Ectodermal cell (in vitro differentiated cells): ENCODE measurements around the gene HK2.
A peak's percentile ranks its signal among the peaks of the same experiment; 100 is the strongest.

ENCODE experiments used
- H3K27ac ChIP-seq: 2 replicates; pipeline ENCODE4 v1.7.0; 2013; ENCODE audit warnings: mild to moderate bottlenecking, low read depth, low read length; ENCODE audit not compliant: insufficient read depth, poor library complexity, severe bottlenecking
- H3K27me3 ChIP-seq: 2 replicates; pipeline ENCODE4 v1.7.0; 2013; ENCODE audit warnings: mild to moderate bottlenecking, low read length; ENCODE audit not compliant: insufficient read depth, control insufficient read depth, poor library complexity, severe bottlenecking
- H3K36me3 ChIP-seq: one replicate; pipeline ENCODE4 v1.7.0; 2013; ENCODE audit warnings: low read length; ENCODE audit not compliant: control insufficient read depth, insufficient read depth
- H3K4me1 ChIP-seq: one replicate; pipeline ENCODE4 v1.7.0; 2013; ENCODE audit warnings: low read length; ENCODE audit not compliant: control insufficient read depth, insufficient read depth
- H3K4me3 ChIP-seq: 2 replicates; pipeline ENCODE4 v1.7.0; 2013; ENCODE audit warnings: low read depth, low read length, control low read depth; ENCODE audit not compliant: insufficient read depth
- H3K9me3 ChIP-seq: 2 replicates; pipeline ENCODE4 v1.7.0; 2013; ENCODE audit warnings: mild to moderate bottlenecking, low read length, moderate library complexity; ENCODE audit not compliant: control insufficient read depth
- WGBS, 2 experiments: methylation state at CpG; one replicate each; pipeline ENCODE4 v1.1.7; 2013; ENCODE audit warnings: missing lambda C conversion rate in 2 of 2; 5-methylcytosine and 5-hydroxymethylcytosine counted together

Gene HK2

DNA sequence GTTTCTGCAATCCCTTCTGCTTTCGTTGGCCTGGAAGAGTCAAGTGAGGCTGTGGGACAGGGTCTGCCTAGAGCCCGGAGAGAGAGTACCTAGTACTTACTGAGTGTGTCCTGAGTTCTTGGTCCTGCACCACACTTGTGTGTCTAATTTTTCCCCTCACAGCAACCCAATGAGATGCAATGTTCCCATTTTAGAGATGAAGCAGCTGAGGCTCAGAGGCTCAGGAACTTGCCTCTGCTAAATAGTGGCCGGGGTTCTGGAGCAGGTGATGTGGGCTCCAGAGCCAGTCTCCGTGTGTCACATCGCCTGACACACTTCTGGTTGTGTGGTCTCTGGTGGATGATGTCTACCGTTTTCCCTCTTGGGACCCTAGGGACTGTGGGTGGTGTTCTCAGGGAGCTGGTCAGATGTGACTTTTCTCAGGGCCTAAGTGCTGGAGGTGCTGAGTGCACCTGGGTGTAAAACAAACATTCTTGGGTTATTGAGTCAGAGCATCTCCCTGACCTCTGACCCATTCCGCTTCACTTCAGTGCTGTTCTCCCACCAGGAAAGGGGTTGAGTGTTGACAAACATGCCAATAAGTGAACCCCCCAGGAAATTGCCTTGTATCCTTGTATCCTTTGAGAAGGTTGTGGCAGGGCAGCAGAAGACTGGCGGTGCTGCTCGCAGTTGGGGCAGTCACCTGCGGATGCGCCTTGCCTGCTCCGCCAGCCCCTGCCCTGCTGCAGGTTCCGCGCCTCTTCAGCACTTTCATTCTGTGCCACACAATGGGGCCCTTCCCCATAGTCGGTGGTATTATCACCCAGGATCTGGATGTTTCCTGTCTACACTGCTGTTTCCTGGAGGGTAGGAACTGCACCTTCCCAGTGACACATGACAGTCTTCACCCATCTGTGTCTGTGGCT lies 32.1 kb downstream of the HK2 start:
- Histone ChIP-seq H3K4me1 (peaks cover 3% of the 10 kb centered on the region), H3K4me3 (no peak overlapping the region), H3K36me3 (peaks cover 8% of the 10 kb centered on the region), H3K27me3 (no peaks in the 10 kb centered on the region), H3K9me3 (no peaks in the 10 kb centered on the region), H3K27ac (no peak overlapping the region)
- WGBS, 2 experiments: 85 to 90% methylated on average over 15 of the region's 15 CpGs

DNA sequence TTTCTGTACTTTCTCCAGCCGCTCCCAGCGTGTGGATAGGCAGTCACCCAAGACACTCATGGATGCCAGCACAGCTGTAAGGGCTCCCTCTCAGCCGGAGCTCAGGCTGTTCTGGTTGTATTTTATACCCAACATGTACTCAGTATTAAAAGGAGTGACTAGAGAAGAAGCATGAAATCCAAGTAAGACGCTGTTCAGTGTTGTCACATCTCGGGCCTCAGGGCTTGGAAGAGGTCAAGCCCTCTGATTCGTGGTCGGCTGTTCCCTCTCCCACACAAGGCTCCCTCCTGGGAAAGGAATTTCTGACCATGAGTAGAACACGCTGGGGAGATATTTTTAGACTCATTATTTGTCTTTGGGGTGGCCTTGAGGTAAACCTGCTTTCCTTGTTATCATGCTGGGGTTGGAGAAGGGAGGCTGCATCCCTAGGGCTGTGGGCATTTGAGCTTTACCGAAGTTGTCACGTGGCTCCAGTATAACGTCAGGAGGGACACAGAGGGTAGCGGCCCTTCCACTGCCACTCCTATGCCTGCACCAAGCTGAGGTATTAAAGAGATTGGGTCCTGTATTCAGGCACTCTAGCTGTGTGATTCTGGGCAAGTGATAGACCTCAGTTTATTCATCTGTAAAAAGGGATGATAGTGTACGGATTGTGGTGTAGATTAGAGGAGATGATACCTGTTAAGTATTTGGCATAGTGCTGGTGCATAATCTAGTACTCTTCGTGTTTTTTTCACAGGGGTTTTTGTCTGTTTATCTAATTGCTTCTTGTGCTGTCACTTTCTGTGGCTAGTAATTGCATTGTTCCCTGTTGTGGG lies 34.1 kb downstream of the HK2 start:
- H3K4me1 ChIP-seq: peaks cover 3% of the 10 kb centered on the region
- no peaks in the 10 kb centered on the region for H3K27me3 ChIP-seq
- peaks cover 8% of the 10 kb centered on the region for H3K36me3 ChIP-seq
- WGBS, 2 experiments: 78 to 79% methylated on average over 13 to 14 of the region's 14 CpGs
- no peaks in the 10 kb centered on the region for H3K9me3 ChIP-seq
- peak overlapping the region; percentile 44 for H3K27ac ChIP-seq
- no peak overlapping the region for H3K4me3 ChIP-seq

DNA sequence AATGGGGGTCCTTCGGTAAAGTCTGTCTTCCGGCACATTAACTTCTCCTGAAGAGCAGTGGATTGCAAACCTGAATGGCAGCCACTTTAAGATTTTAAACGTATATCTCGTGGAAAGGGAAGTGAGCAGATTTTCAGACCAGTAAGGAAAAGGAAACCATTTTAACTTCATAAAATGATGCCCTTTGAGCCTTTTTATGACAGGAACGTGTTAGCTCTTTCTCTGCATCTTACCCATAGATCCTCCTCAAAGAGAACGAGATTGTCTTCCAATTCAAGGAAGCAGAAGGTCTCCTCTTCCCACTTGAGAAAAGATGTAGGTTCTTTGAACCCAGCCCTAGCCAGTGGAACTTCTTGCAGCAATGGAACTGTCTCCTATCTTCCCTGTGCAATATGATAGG lies 35.6 kb downstream of the HK2 start:
- Histone ChIP-seq H3K4me3 (no peak overlapping the region), H3K9me3 (no peaks in the 10 kb centered on the region), H3K36me3 (peaks cover 8% of the 10 kb centered on the region), H3K4me1 (peaks cover 3% of the 10 kb centered on the region), H3K27ac (no peak overlapping the region), H3K27me3 (no peaks in the 10 kb centered on the region)
- WGBS, 2 experiments: 93 to 97% methylated on average over 6 of the region's 6 CpGs

DNA sequence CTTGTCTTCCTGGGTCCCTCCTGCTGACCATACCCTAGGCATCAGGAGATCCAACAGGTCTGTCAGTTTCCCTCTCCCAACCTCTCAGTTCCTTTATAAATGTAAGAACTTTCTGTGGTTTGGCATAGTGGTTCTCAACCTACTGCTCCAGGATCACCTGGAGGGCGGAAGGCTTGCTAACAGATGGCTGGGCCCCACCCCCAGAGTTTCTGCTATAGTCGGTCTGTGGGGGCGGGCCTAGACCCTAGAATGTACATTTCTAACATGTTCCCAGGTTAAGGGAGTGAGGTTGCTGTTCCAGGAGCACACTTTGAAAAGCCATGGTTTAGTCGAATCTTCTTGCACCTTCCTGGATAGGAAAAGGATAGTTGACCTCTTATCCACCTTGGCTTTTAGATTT lies 37.0 kb downstream of the HK2 start:
- no peaks in the 10 kb centered on the region for H3K9me3 ChIP-seq
- H3K4me1 ChIP-seq: peaks cover under 1% of the 10 kb centered on the region
- peaks cover 8% of the 10 kb centered on the region for H3K36me3 ChIP-seq
- H3K27ac ChIP-seq: no peak overlapping the region
- 89 to 93% methylated on average over 4 of the region's 4 CpGs for WGBS, 2 experiments
- no peak overlapping the region for H3K4me3 ChIP-seq
- no peaks in the 10 kb centered on the region for H3K27me3 ChIP-seq

DNA sequence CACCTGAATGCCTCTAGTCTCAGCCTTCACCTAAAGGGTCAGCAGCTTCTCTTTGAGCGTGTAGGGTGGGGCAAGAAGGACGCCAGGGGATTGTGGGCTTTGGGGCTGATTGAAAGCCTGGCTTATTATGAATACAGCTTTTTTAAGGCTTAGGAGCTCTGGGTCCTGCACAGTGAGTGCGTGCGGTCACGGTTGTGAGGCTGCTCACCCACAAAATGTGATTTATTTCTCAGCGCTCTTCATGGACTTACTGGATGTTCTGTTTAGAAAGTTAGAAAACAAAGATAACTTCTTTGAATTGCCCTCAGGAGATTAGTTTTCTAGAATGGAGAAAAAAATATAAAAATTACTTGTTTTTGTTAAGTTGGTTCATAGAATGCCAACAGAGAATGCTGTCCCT lies 37.5 kb downstream of the HK2 start:
- 96 to 97% methylated on average over 6 of the region's 6 CpGs for WGBS, 2 experiments
- Histone ChIP-seq H3K27me3 (no peaks in the 10 kb centered on the region), H3K4me1 (no peaks in the 10 kb centered on the region), H3K4me3 (no peak overlapping the region), H3K27ac (no peak overlapping the region), H3K9me3 (no peaks in the 10 kb centered on the region), H3K36me3 (peaks cover 8% of the 10 kb centered on the region)

DNA sequence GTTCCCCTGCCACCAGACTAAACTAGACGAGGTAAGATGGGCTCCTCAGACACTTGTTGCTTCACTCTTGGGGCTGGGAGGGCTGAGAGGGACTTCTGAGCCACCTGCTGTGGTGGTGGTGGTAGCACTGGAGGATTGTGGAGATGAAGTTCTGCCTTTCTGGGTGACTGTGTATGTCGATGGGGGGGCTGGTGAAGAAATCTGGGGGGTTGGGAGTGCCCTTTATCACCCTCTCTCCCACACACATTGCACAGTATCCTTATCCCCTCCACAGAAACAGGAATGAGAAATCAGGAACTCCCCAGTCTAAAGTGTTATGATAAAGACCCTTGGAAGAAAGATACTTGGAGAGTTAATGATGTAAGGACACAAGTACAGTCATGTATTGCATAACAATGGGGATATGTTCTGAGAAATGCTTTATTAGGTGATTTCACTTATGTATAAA lies 38.5 kb downstream of the HK2 start:
- Histone ChIP-seq H3K4me3 (no peak overlapping the region), H3K36me3 (peaks cover 8% of the 10 kb centered on the region), H3K4me1 (no peaks in the 10 kb centered on the region), H3K27ac (no peak overlapping the region), H3K27me3 (no peaks in the 10 kb centered on the region), H3K9me3 (no peaks in the 10 kb centered on the region)
- WGBS, 2 experiments: 95 to 96% methylated on average over 1 of the region's 2 CpGs

DNA sequence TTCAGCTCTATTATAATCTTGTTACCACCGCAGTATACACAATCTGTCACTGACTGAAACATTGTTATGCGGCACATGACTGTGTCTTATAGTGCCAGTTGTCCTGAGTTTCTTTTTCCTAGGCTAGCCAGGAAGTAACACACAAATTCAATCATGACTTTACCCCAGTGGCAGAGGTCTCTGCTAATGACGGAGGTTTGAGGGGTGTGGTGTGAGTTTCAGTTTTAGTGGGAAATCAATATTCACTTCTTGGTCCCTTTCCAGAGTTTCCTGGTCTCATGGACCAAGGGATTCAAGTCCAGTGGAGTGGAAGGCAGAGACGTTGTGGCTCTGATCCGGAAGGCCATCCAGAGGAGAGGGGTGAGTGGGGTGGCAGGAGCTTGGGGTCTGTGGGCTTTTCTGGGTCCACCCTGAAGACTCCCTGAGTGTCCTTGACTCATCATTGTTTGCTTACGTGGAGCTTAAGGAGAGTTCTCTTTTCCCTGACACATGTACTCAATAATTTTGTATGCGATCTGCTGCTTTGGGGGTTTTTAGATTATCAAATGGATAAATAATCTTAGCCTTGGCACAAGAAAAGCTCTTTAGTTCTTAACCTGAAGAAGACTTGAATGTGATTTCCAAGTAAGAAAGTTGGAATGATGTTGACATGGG lies 39.2 kb downstream of the HK2 start:
- no peak overlapping the region for H3K4me3 ChIP-seq
- H3K9me3 ChIP-seq: no peaks in the 10 kb centered on the region
- 93 to 96% methylated on average over 7 of the region's 7 CpGs for WGBS, 2 experiments
- H3K27ac ChIP-seq: no peak overlapping the region
- H3K36me3 ChIP-seq: peaks cover 8% of the 10 kb centered on the region
- no peaks in the 10 kb centered on the region for H3K27me3 ChIP-seq
- H3K4me1 ChIP-seq: no peaks in the 10 kb centered on the region

DNA sequence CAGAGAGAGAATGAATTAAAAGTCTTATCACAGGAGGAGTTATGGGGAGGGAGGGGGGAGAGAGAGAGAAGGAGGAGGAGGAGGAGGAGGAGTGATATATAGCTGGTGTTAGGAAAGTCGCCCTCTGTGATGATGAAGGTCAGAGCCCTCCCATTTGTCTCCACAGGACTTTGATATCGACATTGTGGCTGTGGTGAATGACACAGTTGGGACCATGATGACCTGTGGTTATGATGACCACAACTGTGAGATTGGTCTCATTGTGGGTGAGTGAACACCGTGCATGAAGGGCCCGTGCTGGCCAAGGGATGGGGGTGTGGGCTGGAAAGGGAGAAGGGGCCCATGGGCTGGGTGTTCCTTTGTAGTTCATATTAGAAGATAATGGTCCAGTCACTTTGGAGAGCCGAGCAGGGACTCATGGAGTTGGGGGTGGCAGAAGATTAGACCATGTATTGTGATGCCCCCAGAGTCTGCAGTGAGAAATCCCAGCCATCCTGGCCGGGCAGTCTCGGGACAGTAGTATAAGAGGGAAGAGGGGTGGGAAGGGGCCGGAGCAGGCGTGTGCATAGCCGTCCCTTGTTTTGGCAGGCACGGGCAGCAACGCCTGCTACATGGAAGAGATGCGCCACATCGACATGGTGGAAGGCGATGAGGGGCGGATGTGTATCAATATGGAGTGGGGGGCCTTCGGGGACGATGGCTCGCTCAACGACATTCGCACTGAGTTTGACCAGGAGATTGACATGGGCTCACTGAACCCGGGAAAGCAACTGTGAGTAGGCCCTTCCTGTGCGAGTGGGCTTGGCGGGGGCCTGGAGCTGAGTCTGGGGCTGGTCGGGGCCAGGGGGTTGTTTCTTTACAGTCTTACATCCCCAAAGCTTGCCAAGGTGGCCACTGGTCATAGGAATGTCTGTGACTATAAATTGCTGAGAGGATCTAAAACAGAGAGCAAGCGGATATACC lies 40.0 kb downstream of the HK2 start:
- no peaks in the 10 kb centered on the region for H3K4me1 ChIP-seq
- no peaks in the 10 kb centered on the region for H3K27me3 ChIP-seq
- H3K4me3 ChIP-seq: no peak overlapping the region
- no peak overlapping the region for H3K27ac ChIP-seq
- H3K36me3 ChIP-seq: peaks cover 9% of the 10 kb centered on the region
- H3K9me3 ChIP-seq: no peaks in the 10 kb centered on the region
- WGBS, 2 experiments: 95 to 96% methylated on average over 26 of the region's 26 CpGs

DNA sequence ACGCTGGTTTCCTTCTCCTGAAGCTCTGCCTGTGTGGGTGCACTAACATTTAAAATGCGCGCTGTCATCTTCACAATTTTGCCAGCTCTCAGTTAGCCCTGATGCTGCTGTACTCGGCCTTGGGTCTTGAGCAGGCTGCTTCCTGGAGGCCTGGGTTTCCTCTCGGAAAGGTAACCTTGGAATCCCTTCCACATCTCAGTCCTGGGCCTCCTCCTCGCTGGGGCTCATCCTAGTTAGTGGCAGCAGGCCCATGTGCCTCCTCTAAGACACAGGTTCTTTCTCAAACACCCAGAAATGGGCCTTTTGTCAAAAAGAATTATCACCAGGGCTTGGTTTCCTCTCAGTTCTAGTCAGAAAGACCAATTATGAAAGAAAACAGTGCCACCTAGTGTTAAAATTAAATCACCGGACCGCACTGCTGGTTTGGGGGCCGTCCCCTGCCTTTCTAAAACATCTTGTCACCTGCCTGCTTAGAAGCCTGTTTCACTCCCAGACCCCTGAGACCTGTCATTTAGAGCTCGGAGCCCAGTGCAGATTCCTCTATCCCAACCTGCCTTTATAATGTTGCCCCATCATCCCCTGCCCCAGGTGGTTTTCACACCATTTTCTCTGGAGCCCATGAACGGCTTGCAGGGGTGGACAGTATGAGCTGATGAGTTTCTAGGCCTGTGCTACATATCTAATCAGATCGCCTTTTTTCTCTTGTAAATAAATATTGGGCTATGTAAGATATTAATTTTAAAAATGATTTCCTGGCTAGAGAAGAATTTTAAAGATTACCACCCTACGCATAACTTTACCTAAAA lies 42.4 kb downstream of the HK2 start:
- H3K4me1 ChIP-seq: no peaks in the 10 kb centered on the region
- no peak overlapping the region for H3K27ac ChIP-seq
- WGBS, 2 experiments: 63 to 67% methylated on average over 12 to 13 of the region's 13 CpGs
- no peaks in the 10 kb centered on the region for H3K27me3 ChIP-seq
- peaks cover 20% of the 10 kb centered on the region for H3K36me3 ChIP-seq
- no peaks in the 10 kb centered on the region for H3K9me3 ChIP-seq
- no peak overlapping the region for H3K4me3 ChIP-seq
